ENCODE data around the gene SCML2. TPM values are rescaled to one million over a fixed set of nuclear protein-coding genes. Genes with fewer than 3 reads are reported as not detected.

SCML2 gene
- total and polyA plus RNA-seq, 2 experiments from 2014 or later = 20.3 to 21.5 TPM

- no peaks in the 10 kb centered on the region for H3K9me2 ChIP-seq (ENCODE audit: insufficient read depth)
- H3K27me3 Mint-ChIP-seq (ENCODE audit: insufficient read depth, low read depth, poor library complexity) = no peaks in the 10 kb centered on the region
- no peaks in the 10 kb centered on the region for H3K27me3 ChIP-seq (ENCODE audit: insufficient read depth)
- H3K36me3 Mint-ChIP-seq (ENCODE audit: low read depth) = peaks cover 25% of the 10 kb centered on the region
- peaks cover 11% of the 10 kb centered on the region for H3K4me1 Mint-ChIP-seq
- H3K79me2 ChIP-seq (replicated peaks; ENCODE audit: insufficient read depth) = no peaks in the 10 kb centered on the region
- no peak overlapping the region for H3K4me2 ChIP-seq
- no peak overlapping the region for H3K4me3 Mint-ChIP-seq
- TF ChIP-seq NANOG (IDR thresholded peaks at IDR 0.05; ENCODE audit: borderline replicate concordance) = no peak
- no peak for TF ChIP-seq STAT1 (IDR thresholded peaks at IDR 0.05; ENCODE audit: unreplicated experiment)
- TF ChIP-seq ZNF331 (CRISPR knock-in tag; IDR thresholded peaks at IDR 0.05; ENCODE audit: low read depth) = no peak
- TF ChIP-seq CREB1 (CRISPR knock-in tag; IDR thresholded peaks at IDR 0.05; ENCODE audit: low read depth) = no peak
- TF ChIP-seq JUNB (IDR thresholded peaks at IDR 0.05; ENCODE audit: unreplicated experiment) = no peak
- TF ChIP-seq POLR2AphosphoS5 (IDR thresholded peaks at IDR 0.05; ENCODE audit: low read depth) = no peak
- no peak for DNase-seq (ENCODE audit: low spot score)
- no peak for ATAC-seq
- no peaks in the 10 kb centered on the region for H3F3A ChIP-seq (replicated peaks; ENCODE audit: low read depth)
- H4K20me1 ChIP-seq (replicated peaks; ENCODE audit: insufficient read depth) = no peaks in the 10 kb centered on the region
- no peaks in the 10 kb centered on the region for H3K36me3 ChIP-seq (ENCODE audit: insufficient read depth)
- H3K9me3 Mint-ChIP-seq = peaks cover 3% of the 10 kb centered on the region; the same call in 1 of the 3 replicates
- H3K4me3 ChIP-seq = no peak overlapping the region
- H3K4me1 ChIP-seq (ENCODE audit: insufficient read depth) = peaks cover 22% of the 10 kb centered on the region
- peak overlapping the region; percentile 68; the same call in 1 of the 2 replicates for H3K27ac Mint-ChIP-seq
- no peak overlapping the region for H2AFZ ChIP-seq
- H3K27ac ChIP-seq (ENCODE audit: low read depth) = no peak overlapping the region
These were observed 99.4 kb downstream of the SCML2 start for GRCh38 chrX:18255059-18255458.

GRCh38 chrX:18252644-18253359 lies 101.7 kb downstream of the SCML2 start:
- H3K4me1 Mint-ChIP-seq = peaks cover 9% of the 10 kb centered on the region
- H3K27me3 Mint-ChIP-seq (ENCODE audit: insufficient read depth, low read depth, poor library complexity) = no peaks in the 10 kb centered on the region
- H4K20me1 ChIP-seq (replicated peaks; ENCODE audit: insufficient read depth) = no peaks in the 10 kb centered on the region
- H3K9me3 Mint-ChIP-seq = peaks cover 3% of the 10 kb centered on the region; the same call in 1 of the 3 replicates
- H3K36me3 Mint-ChIP-seq (ENCODE audit: low read depth) = peaks cover 29% of the 10 kb centered on the region
- H3K4me1 ChIP-seq (ENCODE audit: insufficient read depth) = peaks cover 17% of the 10 kb centered on the region
- H3K27ac ChIP-seq (ENCODE audit: low read depth) = peak overlapping the region; percentile 72
- H3K4me3 ChIP-seq = no peak overlapping the region
- DNase-seq (ENCODE audit: low spot score) = peak; percentile 45
- H3K36me3 ChIP-seq (ENCODE audit: insufficient read depth) = no peaks in the 10 kb centered on the region
- H2AFZ ChIP-seq = no peak overlapping the region
- 0 out of 2 replicates have a peak overlapping the region, but pooled peaks have one; percentile 40 for H3K27ac Mint-ChIP-seq
- H3K4me2 ChIP-seq = 0 out of 2 replicates have a peak overlapping the region, but pooled peaks have one; percentile 31
- H3K9me2 ChIP-seq (ENCODE audit: insufficient read depth) = no peaks in the 10 kb centered on the region
- no peaks in the 10 kb centered on the region for H3K79me2 ChIP-seq (replicated peaks; ENCODE audit: insufficient read depth)
- H3K4me3 Mint-ChIP-seq = no peak overlapping the region
- H3F3A ChIP-seq (replicated peaks; ENCODE audit: low read depth) = no peaks in the 10 kb centered on the region
- no peaks in the 10 kb centered on the region for H3K27me3 ChIP-seq (ENCODE audit: insufficient read depth)
- ATAC-seq = no peak
- no peak for TF ChIP-seq EZH2 (IDR thresholded peaks at IDR 0.05; ENCODE audit: low read depth, unreplicated experiment)
- no peak for TF ChIP-seq STAT1 (IDR thresholded peaks at IDR 0.05; ENCODE audit: unreplicated experiment)
- no peak for TF ChIP-seq ZNF331 (CRISPR knock-in tag; IDR thresholded peaks at IDR 0.05; ENCODE audit: low read depth)
- TF ChIP-seq ETS1 (IDR thresholded peaks at IDR 0.05) = no peak
- no peak for TF ChIP-seq ZNF462 (CRISPR knock-in tag; IDR thresholded peaks at IDR 0.05)
- TF ChIP-seq REST (IDR thresholded peaks at IDR 0.05; ENCODE audit: unreplicated experiment) = no peak
- no peak for TF ChIP-seq NANOG (IDR thresholded peaks at IDR 0.05; ENCODE audit: borderline replicate concordance)
- TF ChIP-seq JUNB (IDR thresholded peaks at IDR 0.05; ENCODE audit: unreplicated experiment) = no peak
